Keratinocyte (primary cell): ENCODE measurements around the gene MPO. TPM values are rescaled to one million over a fixed set of nuclear protein-coding genes. Genes with fewer than 3 reads are reported as not detected.
A peak's percentile ranks its signal among the peaks of the same experiment; 100 is the strongest.

Experiments used
- DNase-seq: peaks from one replicate; pipeline ENCODE4 v3.0.0-alpha.2; 2011; ENCODE audit warnings: low read depth, missing footprints, low spot score
- FAIRE-seq: peaks from 2 replicates; lab custom pipeline; 2011; peaks lifted over from hg19 to GRCh38; lab: Jason Lieb, UNC
- H2AFZ ChIP-seq: 2 replicates; pipeline ENCODE4 v1.6.0; 2012; ENCODE audit warnings: low read length, control low read depth, inconsistent platforms; ENCODE audit not compliant: control insufficient read depth
- H3K27ac ChIP-seq: 2 replicates; pipeline ENCODE4 v1.5.1; 2011; ENCODE audit warnings: low read length; ENCODE audit not compliant: control insufficient read depth, insufficient read depth
- H3K27me3 ChIP-seq: 3 replicates; pipeline ENCODE4 v1.6.0; 2011; ENCODE audit warnings: low read length; ENCODE audit not compliant: control insufficient read depth, insufficient read depth; ENCODE audit errors: extremely low read depth
- H3K36me3 ChIP-seq, 2 experiments: 2 replicates in 1 of 2; 3 replicates in 1 of 2; pipeline ENCODE4 v1.5.1; 2011; ENCODE audit warnings: low read length in 2 of 2, mild to moderate bottlenecking in 1 of 2; ENCODE audit not compliant: control insufficient read depth in 2 of 2, insufficient read depth in 2 of 2; ENCODE audit errors: extremely low read depth in 1 of 2
- H3K4me1 ChIP-seq: 3 replicates; pipeline ENCODE4 v1.5.1; 2011; ENCODE audit warnings: low read length; ENCODE audit not compliant: control insufficient read depth, insufficient read depth; ENCODE audit errors: extremely low read depth
- H3K4me2 ChIP-seq: 3 replicates; pipeline ENCODE4 v1.6.0; 2011; ENCODE audit warnings: low read depth, low read length; ENCODE audit not compliant: control insufficient read depth, insufficient read depth; ENCODE audit errors: extremely low read depth
- H3K4me3 ChIP-seq, 3 experiments: fragments of 200-600 bp in 1 of 3; sonication (generic) in 1 of 3; 2 replicates in 2 of 3; 3 replicates in 1 of 3; pipeline ENCODE4 v1.5.1; 2011 to 2016; ENCODE audit warnings: low read length in 3 of 3, mild to moderate bottlenecking in 3 of 3, control low read depth in 2 of 3, inconsistent platforms in 1 of 3, low read depth in 1 of 3, mixed read lengths in 1 of 3, mixed run types in 1 of 3, moderate library complexity in 1 of 3; ENCODE audit not compliant: control insufficient read depth in 2 of 3, insufficient read depth in 2 of 3; ENCODE audit errors: extremely low read depth in 1 of 3
- H3K79me2 ChIP-seq: 2 replicates; pipeline ENCODE4 v1.6.0; 2012; ENCODE audit warnings: low read length; ENCODE audit not compliant: control insufficient read depth, insufficient read depth
- H3K9ac ChIP-seq: 3 replicates; pipeline ENCODE4 v1.6.0; 2011; ENCODE audit warnings: low read length; ENCODE audit not compliant: control insufficient read depth, insufficient read depth; ENCODE audit errors: extremely low read depth
- H3K9me1 ChIP-seq: 3 replicates; pipeline ENCODE4 v1.6.0; 2011; ENCODE audit warnings: low read length; ENCODE audit not compliant: control insufficient read depth, insufficient read depth; ENCODE audit errors: extremely low read depth
- H3K9me3 ChIP-seq: 2 replicates; pipeline ENCODE4 v1.5.1; 2012; ENCODE audit warnings: low read depth, low read length; ENCODE audit not compliant: control insufficient read depth
- H4K20me1 ChIP-seq: 3 replicates; pipeline ENCODE4 v1.6.0; 2011; ENCODE audit warnings: low read length; ENCODE audit not compliant: control insufficient read depth, insufficient read depth; ENCODE audit errors: extremely low read depth
- EZH2 ChIP-seq: IDR thresholded peaks from one replicate; pipeline ENCODE4 v1.6.1; 2012; ENCODE audit warnings: inconsistent platforms, mild to moderate bottlenecking, low read length, moderate library complexity
- dilution Hi-C: fragments of 300-500 bp; cut with MboI; formaldehyde crosslinking; loops from one replicate; pipeline ENCODE4 v1.7.0; 2020; ENCODE audit warnings: low sequenced_read_pairs; ENCODE audit not compliant: extremely low pct_ligation_motif_present
- polyA plus RNA-seq, 5 experiments: library from polyadenylated mRNA; depleted of rRNA in 3 of 5; stranded (reverse) in 3 of 5; stranded (forward) in 1 of 5; unstranded in 1 of 5; fragments of >200 nt; gene quantifications; 1 replicate in 1 of 5; 2 replicates in 3 of 5; 3 replicates in 1 of 5; pipeline versions ENCODE4 v1.2.1 to v1.2.3, GENCODE V29; 2011 to 2012; ENCODE audit warnings: missing spikeins in 2 of 5, low read depth in 1 of 5, low replicate concordance in 1 of 5
- TF ChIP-seq, protein P1 (sequence below), 3 experiments: IDR thresholded peaks in 1 of 3; conservative IDR thresholded peaks in 1 of 3; optimal IDR thresholded peaks in 1 of 3; 2 replicates in 2 of 3; 3 replicates in 1 of 3; pipeline versions ENCODE3 to v1.5.1; 2011; ENCODE audit warnings: low read length in 3 of 3, mild to moderate bottlenecking in 3 of 3, moderate library complexity in 2 of 3, control low read depth in 1 of 3, inconsistent platforms in 1 of 3; ENCODE audit not compliant: insufficient read depth in 2 of 3; ENCODE audit errors: extremely low read depth in 1 of 3

The MPO gene
- polyA plus RNA-seq, 1 donor (not counting 4 experiments of a cell fraction or from before 2014, with no cell fraction given) = not detected

- no peaks in the 10 kb centered on the region for H3K36me3 ChIP-seq
- dilution Hi-C loops = no loop called here
- DNase-seq = peak; percentile 84
- H2AFZ ChIP-seq = no peak overlapping the region
- H4K20me1 ChIP-seq = no peaks in the 10 kb centered on the region
- H3K79me2 ChIP-seq = no peaks in the 10 kb centered on the region
- TF ChIP-seq, protein P1, sequence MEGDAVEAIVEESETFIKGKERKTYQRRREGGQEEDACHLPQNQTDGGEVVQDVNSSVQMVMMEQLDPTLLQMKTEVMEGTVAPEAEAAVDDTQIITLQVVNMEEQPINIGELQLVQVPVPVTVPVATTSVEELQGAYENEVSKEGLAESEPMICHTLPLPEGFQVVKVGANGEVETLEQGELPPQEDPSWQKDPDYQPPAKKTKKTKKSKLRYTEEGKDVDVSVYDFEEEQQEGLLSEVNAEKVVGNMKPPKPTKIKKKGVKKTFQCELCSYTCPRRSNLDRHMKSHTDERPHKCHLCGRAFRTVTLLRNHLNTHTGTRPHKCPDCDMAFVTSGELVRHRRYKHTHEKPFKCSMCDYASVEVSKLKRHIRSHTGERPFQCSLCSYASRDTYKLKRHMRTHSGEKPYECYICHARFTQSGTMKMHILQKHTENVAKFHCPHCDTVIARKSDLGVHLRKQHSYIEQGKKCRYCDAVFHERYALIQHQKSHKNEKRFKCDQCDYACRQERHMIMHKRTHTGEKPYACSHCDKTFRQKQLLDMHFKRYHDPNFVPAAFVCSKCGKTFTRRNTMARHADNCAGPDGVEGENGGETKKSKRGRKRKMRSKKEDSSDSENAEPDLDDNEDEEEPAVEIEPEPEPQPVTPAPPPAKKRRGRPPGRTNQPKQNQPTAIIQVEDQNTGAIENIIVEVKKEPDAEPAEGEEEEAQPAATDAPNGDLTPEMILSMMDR (optimal IDR thresholded peaks at IDR 0.05 in 1 of 3, IDR thresholded peaks at IDR 0.05 in 1 of 3, conservative IDR thresholded peaks at IDR 0.05 in 1 of 3; ENCODE audit: extremely low read depth in 1 of 3, insufficient read depth in 2 of 3, low read length in 3 of 3) = peak; percentile 90 to 94 (median 94)
- no peak for TF ChIP-seq EZH2
- H3K9ac ChIP-seq = no peak overlapping the region
- H3K4me2 ChIP-seq = peak overlapping the region; percentile 11
- no peaks in the 10 kb centered on the region for H3K9me3 ChIP-seq
- H3K27ac ChIP-seq = no peak overlapping the region
- H3K4me1 ChIP-seq = peaks cover 8% of the 10 kb centered on the region
- peak; percentile 93 for FAIRE-seq
- no peaks in the 10 kb centered on the region for H3K27me3 ChIP-seq
- H3K4me3 ChIP-seq = no peak overlapping the region
- peaks cover 2% of the 10 kb centered on the region for H3K9me1 ChIP-seq
Measured at GRCh38 chr17:58317421-58318064, 36.8 kb upstream of the MPO start.

DNA sequence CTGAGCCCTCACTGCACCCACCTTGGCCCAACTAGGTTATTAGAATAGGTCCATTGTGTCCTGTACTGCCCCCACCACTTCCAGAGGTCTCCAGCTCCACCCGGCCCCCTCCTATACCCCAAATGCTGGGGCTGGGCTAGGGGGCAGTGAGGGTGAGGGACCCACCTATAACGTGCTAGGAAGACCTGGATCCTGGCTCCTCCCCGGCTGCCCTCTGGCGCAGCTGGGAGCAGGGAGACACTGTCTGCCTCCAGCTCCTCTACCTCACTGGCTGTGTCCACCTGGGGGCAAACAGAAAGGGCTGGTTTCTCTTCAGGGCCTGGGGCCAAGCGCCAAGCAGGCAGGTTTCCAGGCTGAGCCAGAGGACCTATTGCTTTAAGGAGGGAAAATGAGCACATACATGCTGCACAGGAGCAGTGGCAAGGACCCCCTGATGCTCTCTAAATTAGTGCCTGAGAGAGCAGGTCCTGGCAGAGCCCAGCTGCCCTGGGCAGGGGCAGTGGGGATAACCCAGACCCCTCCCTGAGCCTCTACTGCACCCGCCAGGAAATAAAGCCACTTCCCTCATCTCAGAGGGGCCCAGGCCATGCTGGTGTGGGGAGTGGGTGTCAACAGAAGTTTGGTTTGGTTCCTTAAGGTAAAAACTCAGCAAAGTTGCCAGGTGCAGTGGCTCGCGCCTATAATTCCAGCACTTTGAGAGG, 35.7 kb upstream of the MPO start:
- dilution Hi-C loops = no loop called here

More for the DNA sequence above, 35.7 kb upstream of the MPO start:
- H3K4me3 ChIP-seq = no peak overlapping the region
- no peak overlapping the region for H2AFZ ChIP-seq
- TF ChIP-seq, protein P1 (optimal IDR thresholded peaks at IDR 0.05 in 1 of 3, IDR thresholded peaks at IDR 0.05 in 1 of 3, conservative IDR thresholded peaks at IDR 0.05 in 1 of 3; ENCODE audit: extremely low read depth in 1 of 3, insufficient read depth in 2 of 3, low read length in 3 of 3) = no peak
- no peak for TF ChIP-seq EZH2
- H3K36me3 ChIP-seq = no peaks in the 10 kb centered on the region
- no peaks in the 10 kb centered on the region for H3K79me2 ChIP-seq
- no peak for FAIRE-seq
- no peaks in the 10 kb centered on the region for H3K27me3 ChIP-seq
- no peaks in the 10 kb centered on the region for H3K9me3 ChIP-seq
- peaks cover 2% of the 10 kb centered on the region for H3K9me1 ChIP-seq
- H3K4me2 ChIP-seq = no peak overlapping the region
- no peak overlapping the region for H3K27ac ChIP-seq
- no peaks in the 10 kb centered on the region for H4K20me1 ChIP-seq
- H3K9ac ChIP-seq = no peak overlapping the region
- peaks cover 8% of the 10 kb centered on the region for H3K4me1 ChIP-seq
- no peak for DNase-seq
